HG02623 (cell line): ENCODE data around the gene ZNF391.
"Not testable (repeated sequence)": the region's sequence is repeated elsewhere in the genome, so short reads cannot be mapped to it uniquely, and the experiment has no call there.

Experiments used
- ATAC-seq: cut with Tn5 transposase; IDR thresholded peaks from one replicate; pipeline ENCODE4 v1.9.1; 2021; ENCODE audit warnings: moderate library complexity; ENCODE audit not compliant: unreplicated experiment

Gene ZNF391

DNA sequence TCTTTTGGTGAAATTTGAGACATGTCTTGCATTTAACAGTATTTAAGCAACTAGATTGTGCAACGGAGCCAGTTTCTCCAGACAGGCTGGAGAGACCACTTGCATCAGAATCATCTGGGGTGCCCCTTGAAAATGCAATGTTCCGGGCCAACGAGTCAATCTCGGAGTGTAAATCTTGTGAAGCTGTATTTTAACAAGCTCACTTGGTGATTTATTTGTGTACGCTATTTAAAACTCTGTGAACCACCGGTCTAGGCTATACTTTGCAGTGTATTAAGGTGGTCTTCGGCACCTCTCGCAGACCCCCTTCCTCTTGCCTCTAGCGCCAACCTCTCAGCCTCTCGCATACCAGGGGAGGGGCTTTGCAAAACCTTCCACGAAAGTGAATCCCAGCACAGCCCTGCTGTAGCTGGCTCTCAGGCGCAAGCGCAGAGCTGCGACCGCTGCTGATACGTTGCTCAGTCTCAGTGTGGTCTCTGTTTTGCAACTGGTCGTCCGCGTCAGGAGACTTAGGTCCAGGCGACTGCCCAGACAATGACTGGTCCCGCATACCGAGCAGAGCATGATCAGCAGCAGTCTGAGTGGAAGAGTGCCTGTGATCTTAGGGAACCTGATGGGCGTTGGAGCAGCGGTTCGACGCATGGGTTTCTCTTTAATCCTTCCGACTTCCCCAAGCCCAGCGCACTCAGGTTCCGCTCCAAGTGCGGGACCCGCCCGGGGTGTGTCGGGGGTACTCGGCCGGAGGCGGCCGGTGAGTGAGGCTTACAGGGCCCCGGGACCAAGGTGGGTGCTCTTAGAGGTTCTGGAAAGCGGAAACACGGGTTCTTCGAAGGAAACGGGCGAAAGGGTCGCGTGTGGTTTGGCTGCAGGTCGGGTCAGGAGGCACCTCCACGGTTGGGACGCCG is at the start of gene ZNF391:
TSS of gene ZNF391 (plus strand) at position 467 of the 905 bp plus-strand sequence. CDS start 11,612 bp downstream, outside the sequence.
- peak; percentile 81 for ATAC-seq

DNA sequence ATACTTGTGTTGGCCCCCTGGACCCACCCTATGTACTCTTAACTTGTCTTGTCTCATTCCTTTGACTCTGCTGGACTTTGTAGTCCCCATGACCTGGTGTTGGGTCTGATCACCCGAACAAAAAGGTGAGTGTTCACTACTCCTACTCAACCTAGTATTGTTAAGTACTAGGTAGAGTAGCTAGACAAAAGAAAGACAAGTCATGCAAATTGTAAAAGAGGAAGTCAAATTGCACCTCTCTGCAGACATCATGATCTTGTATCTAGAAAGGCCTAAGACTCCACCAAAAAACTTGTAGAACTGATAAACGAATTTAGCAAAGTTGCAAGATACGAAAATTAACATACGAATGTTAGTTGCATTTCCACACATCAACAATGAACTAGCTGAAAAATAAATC is 35.7 kb upstream of the ZNF391 start:
- no peak for ATAC-seq

DNA sequence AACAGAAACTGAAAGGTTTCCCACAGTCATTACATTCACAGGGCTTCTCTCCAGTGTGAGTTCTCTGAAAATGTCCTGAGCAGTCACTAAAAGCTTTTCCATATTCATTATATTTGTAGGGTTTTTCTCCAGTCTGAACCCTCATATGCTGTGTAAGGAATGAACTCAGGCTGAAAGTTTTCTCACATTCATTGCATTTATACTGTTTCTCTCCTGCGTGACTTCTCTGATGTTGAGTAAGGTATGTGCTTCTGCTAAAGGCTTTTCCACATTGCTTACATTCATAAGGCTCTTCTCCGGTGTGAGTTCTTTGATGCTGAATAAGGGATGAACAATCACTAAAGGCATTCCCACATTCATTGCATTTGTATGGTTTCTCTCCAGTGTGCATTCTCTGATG is 29.8 kb upstream of the ZNF391 start:
- no peak for ATAC-seq

DNA sequence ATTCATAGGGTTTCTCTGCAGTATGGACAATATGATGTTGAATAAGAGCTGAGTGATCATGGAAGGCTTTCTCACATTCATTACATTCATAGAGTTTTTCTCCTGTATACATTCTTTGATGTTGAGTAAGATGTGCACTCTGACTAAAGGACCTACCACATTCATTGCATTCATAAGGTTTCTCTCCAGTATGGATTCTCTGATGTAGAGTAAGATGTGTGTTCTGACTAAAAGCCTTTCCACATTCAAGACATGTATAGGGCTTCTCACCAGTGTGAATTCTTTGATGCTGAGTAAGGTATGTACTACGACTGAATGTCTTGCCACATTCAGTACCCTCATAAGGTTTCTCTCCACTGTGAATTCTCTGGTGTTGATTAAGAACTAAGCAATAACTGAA is 29.3 kb upstream of the ZNF391 start:
- ATAC-seq: no peak

DNA sequence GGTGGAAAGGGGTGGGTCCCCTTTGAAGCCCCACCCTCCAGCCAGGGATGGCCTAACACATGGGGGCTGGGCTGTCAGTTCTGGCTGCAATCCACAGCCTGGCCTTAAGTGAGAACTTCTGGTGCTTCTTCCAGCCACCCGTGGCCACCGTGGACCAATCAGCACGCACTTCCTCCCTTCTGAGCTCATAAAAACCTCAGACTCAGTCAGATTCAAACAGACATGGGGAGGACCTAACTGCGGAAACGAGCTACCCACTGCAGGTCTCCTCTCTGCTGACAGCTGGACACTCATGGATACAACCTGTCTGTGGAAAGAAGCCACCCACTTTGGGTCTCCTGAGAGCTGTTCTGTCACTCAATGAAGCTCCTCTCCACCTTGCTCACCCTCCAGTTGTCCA is 20.4 kb upstream of the ZNF391 start:
- no peak for ATAC-seq

DNA sequence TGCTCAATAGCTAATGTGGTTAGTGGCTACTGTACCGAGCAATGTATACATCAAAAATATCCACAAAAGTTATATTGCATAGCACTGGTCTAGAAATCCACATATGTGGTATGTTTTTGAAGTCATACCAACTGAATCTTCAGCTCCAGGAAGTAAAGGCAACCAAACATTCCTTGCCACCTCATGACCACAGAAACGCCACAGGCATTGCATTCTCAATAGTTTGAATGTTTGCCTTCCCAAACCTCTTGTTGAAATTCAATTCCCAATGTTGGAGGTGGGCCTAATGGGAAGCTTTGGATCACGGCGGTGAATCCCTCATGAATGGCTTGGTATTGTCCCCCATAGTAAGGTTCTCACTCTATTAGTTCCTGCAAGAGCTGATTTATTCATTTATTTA is 18.2 kb upstream of the ZNF391 start:
- no peak for ATAC-seq

DNA sequence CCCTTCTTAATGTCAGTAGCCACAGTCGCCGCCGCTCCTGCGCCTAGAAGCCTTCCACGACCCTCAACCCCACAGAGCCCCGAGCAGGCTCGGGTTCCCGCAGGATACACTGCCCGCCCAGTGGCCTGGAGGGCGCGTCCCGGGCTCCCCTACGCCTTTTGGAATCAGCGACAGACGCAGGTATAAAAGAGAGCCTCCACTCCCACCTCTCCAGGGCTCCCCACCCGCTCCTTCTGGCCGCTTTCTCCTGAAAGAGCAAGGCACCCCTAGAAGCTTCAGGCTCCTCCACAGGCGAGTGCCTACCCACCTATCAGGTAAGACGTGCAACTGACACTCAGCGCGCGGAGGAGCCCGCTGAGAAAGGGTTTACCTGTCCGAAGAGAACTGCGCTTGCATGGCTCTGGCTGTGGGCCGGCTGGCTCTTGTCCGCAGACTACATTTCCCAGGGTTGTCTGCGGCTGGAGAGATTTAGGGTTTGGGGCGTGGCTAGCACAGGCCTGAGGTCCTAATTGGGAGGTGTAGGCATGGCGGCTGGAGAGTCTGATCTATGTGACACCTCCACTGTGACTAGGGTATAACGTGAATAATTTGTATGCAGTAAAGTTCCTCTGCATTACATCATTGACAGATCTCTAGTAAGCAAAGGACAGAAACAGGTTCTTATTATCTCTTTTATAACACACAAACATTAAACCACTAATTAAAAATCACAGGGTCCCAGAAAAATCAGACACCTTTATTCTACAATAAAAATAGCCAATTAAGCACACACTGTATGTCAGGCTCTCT is 13.5 kb upstream of the ZNF391 start:
- peak; percentile 63 for ATAC-seq

DNA sequence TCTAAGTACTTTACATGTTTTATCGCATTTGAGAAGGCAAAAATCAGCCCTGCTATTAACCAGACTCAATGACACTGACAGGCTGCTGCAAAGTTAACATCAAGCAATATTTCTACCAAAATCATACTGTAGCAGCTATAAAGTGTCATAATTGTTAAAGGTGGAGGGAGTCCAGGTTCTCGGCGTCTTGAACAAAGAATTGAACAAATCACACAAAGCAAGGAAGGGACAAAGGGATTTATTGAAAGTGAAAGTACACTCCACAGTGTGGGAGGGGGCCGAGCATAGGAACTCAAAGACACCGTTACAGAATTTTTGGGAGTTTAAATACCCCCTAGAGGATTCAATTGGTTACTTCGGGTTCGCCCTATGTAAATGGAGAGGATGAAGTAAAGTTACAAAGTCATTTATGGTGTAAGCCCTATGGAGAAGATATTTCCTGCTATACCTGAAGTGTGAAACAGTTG is 12.9 kb upstream of the ZNF391 start:
- no peak for ATAC-seq

DNA sequence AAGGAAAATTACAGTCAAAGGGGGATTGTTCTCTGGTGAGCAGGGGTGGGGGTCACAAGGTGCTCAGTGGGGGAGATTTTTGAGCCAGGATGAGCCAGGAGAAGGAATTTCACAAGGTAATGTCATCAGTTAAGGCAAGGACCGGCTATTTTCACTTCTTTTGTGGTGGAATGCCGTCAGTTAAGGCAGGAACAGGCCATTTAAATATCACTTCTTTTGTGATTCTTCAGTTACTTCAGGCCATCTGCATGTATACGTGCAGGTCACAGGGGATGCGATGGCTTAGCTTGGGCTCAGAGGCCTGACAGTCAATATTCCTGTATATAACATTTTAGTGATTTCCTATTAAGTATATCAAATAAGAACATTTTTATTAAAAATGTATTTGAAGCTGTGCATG is 10.2 kb upstream of the ZNF391 start:
- not testable (repeated sequence) for ATAC-seq

DNA sequence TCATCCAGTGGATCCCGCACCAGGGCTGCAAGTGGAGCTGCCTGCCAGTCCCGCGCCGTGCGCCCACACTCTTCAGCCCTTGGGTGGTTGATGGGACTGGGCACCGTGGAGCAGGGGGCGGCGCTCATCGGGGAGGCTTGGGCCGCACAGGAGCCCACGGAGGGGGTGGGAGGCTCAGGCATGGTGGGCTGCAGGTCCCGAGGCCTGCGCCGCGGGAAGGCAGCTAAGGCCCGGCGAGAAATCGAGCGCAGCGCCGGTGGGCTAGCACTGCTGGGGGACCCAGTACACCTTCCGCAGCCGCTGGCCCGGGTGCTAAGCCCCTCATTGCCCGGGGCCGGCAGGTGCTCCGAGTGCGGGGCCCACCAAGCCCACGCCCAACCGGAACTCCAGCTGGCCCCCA is 7.6 kb upstream of the ZNF391 start:
- not testable (repeated sequence) for ATAC-seq

DNA sequence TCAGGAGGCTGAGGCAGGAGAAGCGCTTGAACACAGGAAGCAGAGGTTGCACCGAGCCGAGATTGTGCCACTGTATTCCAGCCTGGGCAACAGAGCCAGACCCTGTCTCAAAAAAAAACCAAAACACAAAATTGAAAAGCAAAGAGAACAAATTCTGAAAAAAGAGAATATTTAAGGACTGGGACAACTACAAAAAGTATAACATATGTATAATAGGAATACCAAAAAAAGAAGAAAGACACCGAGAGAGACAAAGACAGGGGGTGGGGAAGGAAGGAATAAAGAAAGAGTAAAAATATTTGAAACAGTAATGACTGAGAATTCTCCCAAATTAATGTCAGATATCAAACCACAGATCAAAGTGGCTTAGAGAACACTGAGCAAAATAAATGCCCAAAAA is 5.5 kb upstream of the ZNF391 start:
- no peak for ATAC-seq

DNA sequence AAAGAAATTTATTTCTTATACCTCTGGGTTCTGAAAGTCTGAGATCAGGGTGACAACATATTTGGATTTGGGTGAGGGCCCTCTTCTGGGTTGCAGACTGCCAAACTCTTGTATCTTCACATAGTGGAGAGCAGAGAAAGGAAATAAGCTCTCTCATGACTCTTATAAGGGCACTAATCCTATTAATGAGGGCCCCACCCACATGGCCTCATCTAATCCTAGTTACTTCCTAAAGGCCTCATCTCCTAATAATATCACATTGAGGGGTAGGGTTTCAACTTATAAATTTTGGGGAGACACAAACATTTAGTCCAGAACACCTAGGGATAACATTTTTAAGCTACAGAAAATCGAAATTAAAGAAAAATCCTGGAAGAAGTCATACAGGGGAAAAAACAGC is 5.1 kb upstream of the ZNF391 start:
- ATAC-seq: no peak

DNA sequence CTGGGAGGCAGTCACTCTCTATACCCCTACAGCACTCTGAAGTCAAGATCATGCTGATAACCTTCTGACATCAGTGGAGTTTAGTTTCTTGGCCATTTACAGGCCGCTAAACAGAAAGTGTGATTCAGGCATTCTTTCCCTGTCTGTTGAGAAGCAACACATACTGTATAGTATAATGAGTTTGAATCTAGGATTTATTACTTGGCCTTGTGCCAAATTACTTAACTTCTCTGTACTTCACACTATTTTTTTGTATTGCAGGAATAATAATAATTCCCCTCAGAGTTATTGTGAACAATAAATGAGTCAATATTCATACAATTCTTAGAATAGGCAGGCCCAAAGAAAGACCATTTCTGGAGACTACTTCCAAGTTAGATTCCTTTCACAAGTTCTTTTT is 4.1 kb downstream of the ZNF391 start:
- ATAC-seq: no peak

DNA sequence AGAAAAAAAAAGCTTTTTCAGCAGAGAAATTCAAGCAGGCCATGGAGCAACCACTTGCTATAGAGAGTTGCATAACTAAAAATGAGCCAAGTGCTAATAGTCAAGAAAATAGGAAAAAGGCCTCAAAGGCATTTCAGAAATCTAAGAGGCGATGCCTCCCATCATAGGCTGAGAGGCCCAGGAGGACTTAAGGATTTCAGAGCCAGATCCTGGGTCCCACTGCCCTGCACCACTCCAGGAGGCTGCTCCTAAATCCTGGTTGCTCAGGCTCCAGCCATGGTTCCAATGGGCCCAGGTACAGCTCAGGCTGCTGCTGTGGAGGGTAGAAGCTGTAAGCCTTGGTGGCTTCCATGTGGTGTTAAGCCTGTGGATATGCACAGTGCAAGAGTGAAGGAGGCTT is 5.5 kb downstream of the ZNF391 start:
- ATAC-seq: no peak

DNA sequence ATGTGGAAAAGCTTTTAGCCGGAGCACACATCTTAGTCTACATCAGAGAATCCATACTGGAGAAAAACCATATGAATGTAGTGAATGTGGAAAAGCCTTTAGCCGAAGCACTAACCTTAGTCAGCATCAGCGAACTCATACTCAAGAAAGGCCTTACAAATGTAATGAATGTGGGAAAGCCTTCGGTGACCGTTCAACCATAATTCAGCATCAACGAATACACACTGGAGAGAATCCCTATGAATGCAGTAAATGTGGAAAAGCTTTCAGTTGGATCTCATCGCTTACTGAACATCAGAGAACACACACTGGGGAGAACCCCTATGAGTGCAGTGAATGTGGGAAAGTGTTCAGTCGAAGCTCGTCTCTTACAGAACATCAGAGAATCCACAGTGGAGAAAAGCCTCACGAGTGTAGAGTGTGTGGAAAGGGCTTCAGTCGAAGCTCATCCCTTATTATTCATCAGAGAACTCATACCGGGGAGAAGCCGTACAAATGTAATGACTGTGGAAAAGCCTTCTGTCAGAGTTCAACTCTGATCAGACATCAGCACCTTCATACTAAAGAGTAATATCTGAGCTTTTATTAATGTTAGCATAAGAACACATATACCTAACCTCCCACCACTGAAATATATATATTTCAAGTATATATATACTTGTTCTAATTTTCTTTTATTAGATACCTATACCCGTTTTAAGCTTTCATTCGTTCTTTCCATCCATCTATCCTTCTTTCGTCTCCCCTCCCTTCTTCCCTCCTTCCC is 12.5 kb downstream of the ZNF391 start:
- no peak for ATAC-seq

DNA sequence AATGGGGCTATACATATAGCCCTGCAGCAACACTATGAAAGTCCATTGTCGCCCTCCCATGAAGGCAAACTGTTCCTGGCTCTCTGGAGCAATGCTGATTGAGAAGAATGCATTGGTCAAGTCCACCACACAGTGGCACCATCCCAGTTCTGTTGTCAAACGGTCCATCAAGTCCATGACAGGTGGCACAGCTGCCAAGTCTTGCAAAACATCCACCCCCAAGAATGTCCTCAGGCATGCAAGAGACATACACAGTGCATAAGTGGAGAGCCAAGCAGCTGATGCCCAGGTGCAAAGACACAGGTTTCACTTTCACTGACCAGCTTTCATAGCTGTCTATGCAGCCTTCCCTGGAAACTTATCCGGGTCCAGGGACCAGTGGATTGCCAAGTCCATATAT is 17.5 kb downstream of the ZNF391 start:
- ATAC-seq: no peak

DNA sequence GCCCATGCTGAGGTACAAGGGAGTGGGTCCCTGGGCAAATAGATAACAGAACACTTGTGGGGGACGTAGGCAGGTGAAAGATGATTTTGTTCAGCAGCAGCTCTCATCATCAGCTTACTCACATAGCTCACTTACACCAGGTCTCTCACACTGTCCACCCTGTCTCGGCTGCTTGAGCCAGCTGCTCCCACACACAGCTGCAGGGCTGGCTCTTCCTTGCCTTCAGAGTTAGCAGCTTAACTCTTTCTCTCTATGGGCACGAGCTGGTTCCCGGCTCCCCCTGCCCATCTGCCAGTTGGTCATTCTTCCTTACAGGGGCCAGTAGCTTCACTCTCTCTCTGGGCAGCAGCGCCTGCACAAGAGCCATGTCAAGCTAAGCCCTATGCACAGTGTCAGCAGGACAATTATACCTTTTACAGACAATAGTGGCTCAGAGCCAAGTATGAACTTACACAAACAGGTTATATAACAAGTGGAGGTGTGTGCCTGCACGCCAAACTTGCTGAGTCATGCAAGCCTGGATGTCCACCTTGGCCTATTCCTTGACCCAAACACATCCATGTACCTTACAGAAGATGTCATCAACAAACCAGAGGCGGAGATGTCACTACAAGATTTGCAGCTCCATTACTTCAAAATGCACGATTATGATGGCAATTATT is 18.7 kb downstream of the ZNF391 start:
- ATAC-seq: no peak

DNA sequence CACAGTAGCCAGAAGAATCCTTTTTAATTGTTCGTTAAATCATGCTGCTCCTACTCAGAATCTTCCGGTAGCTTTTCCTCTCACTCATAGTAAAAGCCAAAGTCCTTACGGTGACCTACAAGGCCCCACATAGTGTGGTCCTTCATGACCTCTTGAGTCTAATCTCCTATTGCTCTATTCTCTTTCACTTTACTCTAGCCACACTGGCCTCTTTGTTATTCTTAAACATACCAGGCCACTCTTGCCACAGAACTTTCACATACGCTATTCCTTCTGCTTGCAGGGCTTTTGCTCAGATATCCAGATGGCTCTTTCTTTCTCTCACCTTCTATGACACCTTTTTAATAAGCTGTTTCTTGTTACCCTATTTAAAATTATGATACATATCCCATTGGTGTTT is 25.7 kb downstream of the ZNF391 start:
- ATAC-seq: no peak

DNA sequence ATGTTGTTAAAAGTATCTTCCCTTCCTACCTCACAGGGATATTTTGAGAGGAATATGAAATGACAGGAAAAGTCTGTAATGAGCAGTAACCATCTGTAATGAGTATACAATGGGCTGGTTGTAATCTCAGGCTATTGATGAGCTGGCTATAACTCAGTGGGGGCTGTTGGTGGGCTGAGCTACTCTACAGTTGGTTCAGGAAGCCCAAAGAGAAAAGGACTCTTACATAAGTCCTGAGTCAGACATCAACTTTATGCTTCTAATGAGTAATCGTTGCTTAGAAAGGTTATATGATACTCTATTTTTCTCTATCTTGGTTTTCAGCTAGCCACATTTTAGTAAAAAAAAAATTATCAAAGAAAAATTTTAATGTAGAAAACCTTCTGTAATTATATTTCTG is 26.4 kb downstream of the ZNF391 start:
- no peak for ATAC-seq

DNA sequence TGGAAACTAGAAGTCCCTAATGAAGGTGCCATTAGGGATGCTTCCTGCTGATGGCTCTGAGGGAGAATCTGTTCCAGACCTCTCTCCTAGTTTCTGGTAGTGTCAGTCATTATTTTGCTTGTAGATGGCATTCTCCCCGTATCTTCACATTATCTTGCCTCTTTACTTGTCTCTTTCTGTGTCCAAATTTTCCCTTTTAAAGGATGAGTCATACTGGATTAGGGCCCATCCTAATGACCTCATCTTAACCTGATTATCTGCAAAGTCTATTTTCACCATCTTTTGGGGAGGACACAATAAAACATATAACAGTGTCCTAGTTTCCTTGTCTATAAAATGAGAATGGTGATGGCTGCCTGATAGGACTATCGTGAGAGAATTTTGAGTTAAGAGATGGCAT is 27.3 kb downstream of the ZNF391 start:
- ATAC-seq: no peak

DNA sequence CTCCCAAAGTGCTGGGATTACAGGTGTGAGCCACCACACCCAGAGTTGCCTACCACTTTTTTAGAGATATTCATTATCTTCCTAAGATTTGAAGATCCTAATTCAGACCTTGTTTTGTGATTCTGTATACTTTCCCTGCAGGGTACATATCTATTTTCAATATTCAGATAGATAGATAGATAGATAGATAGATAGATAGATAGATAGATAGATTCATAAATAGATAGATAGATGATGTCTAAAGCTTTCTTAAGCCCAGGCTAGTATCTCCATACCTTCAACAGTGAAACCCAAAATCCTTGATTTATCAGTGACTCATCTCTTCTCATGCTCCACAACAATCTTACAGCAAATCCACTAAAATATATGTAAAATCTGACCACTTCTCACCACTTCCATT is 30.8 kb downstream of the ZNF391 start:
- no peak for ATAC-seq
